Fibroblast of skin of abdomen (primary cell): ENCODE results near the gene NINL. TPM values are rescaled to one million over a fixed set of nuclear protein-coding genes. Genes with fewer than 3 reads are reported as not detected.
"Not testable (repeated sequence)": the region's sequence is repeated elsewhere in the genome, so short reads cannot be mapped to it uniquely, and the experiment has no call there.

Source experiments
- DNase-seq: peaks from one replicate; pipeline ENCODE4 v3.0.0-alpha.2; 2013
- polyA plus RNA-seq, 2 experiments: library from polyadenylated mRNA; unstranded; fragments of 120-200 nt; gene quantifications; one replicate each; pipeline ENCODE4 v1.2.1, GENCODE V29; 2013; ENCODE audit not compliant: insufficient read length in 2 of 2

Gene NINL
- 13.6 TPM for polyA plus RNA-seq (2013, experiment 1 of 2; ENCODE audit: insufficient read length)
- polyA plus RNA-seq (2013, experiment 2 of 2; ENCODE audit: insufficient read length): 14.9 TPM

DNA sequence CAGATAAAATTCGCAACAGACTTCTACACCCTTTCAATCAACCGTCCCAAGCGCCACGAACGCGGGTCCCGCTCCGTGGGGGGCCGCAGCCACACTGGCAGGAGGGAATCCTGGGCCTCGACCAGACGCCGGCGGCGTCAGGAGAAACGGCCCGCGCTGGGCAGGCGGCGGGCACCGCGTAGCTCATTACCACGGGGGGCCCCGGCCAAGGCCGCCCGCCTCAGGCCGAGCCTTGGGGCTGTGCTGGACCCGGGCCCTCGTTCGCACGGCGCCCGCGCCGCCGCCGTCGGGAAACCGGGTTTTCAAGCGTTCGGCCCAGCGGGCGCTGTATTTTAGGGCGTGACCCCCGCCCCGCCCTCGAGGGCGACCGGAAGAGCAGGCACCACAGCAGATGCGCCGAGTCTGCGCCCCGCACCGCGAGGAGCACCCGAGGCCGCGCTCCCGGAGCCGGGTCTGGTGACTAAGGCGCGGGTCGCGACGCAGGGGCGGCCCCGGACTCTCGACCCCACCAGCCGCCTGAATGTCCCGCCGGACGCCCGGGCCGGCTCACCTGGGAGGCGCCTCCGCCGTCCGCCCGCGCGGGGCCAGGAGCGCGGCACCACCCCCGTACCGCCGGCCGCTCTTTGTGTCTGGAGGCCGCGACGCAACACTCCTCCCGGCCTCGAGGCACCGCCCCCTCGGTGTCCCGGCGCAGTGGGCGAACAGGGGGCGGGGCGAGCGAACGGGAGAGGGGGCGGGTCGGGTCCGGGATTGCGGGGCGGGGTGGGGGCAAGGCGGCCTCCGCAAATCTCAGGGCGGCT is at the start of gene NINL:
Gene NINL (minus strand): TSS at position 627 of the 800 bp plus-strand sequence. CDS start 58,944 bp downstream, outside the sequence.
- DNase-seq: peak; percentile 78

DNA sequence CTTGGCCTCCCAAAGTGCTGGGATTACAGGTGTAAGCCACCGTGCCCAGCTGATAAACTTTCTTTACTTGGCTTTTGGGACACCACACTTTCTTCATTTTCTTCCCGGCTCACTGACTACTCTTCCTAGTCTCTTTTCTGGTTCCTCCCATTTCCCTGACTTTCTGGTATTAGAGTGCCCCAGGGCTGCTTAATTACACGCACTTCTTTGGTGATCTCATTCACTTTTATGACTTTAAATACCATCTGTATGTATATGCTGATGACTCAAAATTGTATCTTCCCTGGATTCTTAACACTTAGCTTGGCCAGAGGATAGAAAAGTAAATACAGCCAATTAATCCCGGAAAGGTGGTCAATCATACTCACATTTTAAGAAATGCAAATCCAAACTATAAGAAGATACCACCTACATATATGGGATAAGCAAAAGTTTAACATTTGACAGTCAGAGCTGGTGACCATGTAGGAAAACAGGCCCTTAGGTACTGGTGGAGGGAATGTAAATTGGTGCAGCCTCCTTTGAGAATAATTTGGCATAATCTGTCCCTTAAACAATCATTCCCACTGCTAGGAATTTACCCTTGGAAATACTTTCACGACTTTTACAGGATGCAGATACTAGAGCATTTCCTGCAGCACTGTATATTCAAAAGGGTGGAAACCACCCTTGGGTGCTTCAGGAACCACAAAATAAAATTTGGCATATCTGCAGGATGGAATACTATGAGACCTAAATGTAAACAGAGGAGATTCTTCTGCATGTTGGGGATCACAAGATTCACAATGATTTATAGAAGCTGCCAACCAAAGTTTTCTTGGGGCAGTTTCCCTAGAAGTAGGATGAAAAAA is 47.8 kb upstream of the NINL start:
- DNase-seq: peak; percentile 28

DNA sequence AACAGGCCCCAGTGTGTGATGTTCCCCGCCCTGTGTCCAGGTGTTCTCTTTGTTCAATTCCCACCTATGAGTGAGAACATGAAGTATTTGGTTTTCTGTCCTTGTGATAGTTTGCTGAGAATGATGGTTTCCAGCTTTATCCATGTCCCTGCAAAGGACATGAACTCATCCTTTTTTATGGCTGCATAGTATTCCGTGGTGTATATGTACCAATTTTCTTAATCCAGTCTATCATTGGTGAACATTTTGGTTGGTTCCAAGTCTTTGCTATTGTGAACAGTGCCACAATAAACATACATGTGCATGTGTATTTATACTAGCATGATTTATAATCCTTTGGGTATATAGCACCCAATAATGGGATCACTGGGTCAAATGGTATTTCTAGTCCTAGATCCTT is 45.3 kb upstream of the NINL start:
- DNase-seq: not testable (repeated sequence)

DNA sequence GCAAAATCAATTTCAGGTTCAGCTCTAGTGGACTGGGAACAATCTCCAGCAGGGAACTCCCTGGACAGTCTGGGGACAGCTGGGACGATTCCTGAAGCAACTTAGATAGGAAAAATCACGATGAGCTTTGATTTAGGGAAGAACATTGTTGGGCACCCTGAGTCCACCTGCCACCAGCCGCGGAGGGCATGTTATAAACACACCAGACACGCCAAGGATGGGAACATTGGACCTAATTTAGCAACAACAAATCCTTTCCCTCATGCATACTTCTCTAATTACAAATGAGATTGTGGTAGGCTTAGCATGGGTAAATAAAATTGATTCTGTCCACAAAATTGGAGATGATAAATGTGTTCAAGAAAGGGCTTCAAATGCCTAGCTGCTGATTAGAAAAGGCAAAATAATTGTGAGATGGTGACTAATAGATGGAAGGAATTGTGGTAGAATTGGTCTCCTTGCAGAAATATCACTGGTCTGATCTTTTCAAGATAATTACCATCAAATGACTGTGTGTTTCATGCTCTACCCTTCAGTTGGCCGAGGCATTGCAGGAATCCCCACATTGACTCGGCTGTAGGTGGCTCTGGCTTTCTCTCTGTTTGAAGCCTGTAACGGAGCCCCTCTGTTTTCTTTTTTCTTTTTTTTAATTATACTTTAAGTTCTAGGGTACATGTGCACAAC is 44.6 kb upstream of the NINL start:
- no peak for DNase-seq

DNA sequence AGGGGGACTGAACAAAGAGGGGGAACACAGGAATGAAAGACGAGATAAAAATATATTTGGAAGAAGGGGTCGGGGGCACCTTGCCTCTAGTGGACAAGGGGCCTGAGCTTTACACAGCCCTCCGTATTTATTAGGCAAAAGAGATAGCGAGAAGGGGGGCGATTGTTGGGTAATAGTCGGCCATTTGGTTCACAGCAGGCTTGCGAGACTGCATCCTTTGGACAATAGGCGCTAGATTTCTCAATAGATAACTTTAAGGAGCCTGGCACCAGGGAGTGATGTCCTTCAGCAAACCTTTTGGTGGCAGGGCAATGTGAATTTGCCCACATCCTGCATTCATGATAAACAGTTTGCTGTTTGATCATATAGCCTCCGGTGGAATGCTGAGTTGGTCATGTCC is 41.4 kb upstream of the NINL start:
- no peak for DNase-seq

DNA sequence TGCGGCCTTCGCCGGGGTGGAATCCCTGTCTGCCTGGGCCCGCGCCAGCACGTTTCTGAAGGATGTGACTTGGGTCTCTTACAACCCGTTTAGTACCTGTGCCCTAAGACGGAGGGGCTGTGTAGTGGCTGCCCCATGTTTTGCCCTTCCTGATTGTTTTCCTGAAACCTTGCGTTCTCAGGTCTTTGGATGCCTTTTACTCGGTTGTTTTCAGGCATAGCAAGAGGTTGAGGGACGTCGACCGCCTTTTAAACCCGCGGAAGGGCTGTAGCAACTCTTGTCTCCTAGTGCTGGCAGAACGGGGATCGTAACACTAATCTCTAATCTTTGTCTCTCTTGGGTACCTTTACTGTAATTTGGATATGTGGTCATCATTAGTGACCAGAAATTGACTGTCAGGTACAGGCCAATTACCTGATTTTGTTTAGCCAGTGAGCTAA is 39.2 kb upstream of the NINL start:
- DNase-seq: no peak

DNA sequence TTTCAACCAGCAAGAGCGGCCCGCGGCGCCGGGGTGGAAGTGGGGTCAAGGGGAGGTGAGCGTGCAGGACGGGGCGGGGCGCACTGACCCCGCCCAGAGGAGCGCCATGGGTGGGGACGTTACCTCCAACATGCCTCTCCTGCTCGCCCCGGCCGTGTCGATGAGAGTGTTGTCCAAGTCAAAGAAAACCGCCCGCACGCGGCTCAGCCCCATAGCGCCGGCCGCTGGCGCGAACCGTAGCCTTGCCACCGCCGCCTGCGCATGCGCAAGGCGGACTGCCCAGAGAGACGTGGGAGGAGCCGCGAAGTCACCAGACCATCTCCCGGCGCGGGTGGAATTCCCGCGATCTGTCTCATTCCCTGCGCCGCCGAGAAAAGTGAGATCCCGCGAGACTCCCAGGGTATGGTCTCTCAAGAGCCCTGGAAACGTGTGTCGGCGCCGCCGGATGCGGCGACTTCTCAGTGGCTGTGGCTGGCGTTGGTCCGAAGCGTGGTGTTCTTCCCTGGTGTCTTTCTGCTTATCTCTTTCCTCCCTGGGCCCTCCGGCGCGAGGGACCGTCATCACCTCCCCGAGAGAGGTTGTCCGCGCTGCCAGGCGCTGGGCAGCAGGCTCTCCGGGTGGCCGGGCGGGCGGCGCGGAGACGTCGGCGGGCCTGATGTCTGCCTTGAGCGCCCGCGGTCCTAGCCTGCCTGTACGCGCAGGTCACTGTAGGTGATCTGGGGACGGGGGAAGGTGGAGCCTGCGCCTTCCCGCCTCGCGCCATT is 38.6 kb upstream of the NINL start, which contains the start of gene NANP:
Gene NANP (minus strand): TSS at position 279 of the 764 bp plus-strand sequence. CDS start 66 bp downstream, at position 213.
- DNase-seq: peak; percentile 99

DNA sequence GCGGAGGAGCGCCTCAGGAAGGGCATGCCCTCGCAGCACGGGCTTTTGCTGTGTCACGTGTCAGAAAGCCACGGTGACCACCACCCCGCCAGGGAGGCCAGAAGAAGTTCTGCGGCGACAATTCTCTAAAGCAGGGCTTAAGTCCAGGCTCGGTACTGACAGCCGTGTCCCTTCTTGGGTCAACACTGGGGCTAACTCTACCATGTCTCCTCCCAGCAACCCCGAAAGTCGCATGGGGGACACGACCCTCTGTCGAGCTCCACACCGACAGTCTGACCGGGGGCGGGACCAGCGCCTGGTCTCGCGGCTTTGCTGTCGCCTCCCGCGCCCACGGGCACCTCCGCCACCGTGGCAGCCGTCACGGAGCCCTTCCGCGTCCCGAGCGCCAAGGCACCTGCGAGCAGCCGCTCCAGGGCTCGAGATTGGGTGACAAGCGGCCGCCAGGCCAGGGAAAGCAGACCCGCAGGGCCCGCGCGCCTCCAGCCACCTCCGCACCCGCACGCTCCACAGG is 37.9 kb upstream of the NINL start:
- no peak for DNase-seq

DNA sequence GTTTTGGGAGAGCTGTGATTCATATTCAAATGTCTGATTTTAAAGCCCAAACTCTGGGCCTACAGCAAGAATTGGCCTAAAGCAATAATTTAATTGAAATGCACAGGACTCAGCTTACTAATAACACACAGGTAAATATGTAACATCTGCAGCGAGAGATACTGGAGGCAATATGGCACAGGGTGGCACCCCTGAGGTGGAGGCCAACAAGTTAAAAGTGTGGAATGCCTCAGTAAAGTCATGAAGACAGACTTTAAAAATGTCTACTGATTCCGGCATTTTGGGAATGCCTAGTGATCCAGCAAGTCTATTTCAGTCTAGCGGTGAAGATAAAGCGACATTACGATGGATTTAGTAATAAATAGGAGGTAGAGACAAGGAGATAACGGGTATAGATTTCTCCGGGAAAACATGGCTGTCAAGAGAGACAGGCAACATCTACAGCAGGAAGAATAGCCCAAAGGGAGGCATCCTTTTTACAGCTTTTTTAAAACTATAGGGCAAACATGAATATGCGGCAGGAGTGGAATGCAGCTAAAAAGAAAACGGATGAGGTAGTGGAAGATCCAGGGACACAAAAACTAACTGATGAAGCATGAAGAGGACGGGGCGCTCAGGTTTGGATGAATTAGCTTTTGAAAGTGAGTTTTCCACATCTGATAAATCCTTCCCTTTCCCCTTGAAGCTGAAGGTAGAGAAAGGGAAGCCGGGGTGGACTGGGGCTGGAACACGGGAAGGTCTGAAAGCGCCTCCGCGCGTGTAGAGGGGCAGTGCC is 37.3 kb upstream of the NINL start:
- DNase-seq: peak; percentile 14

DNA sequence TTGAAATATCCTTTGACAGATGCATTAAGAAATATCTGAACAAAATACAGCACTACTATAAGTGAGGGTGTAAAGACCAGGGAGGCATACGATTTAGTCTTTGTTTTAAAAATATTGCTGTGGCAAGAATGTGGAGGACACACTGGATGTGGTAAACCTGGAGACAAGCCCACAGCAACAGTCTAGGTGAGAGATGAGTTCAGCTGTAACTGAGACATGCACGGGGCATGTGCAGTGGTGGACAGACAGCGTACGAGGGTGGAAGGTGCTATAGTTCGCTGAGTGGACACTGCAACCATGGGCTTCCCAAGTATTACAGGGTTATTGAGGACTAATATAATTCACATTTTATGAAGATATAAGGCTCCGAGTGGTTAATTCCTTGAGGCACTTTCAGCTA is 36.7 kb upstream of the NINL start:
- DNase-seq: no peak

DNA sequence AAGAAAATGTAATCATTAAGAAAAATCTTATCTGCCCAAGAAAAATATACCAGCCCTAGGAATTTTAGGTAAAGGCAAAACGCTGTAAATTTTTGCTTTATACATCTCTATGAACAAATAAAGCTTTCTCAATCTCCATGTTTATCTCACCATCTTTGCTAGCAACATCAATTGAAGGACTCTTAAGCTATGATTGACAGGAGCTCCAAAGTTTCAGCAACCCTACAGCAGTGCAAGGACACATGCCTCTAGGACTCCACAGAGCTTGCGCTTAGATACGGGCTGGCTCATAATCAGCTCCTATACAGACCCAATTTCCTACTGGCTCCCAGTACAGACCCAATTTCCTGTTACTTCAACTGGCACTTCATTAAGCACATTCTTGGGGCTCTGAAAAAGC is 34.2 kb upstream of the NINL start:
- DNase-seq: no peak

DNA sequence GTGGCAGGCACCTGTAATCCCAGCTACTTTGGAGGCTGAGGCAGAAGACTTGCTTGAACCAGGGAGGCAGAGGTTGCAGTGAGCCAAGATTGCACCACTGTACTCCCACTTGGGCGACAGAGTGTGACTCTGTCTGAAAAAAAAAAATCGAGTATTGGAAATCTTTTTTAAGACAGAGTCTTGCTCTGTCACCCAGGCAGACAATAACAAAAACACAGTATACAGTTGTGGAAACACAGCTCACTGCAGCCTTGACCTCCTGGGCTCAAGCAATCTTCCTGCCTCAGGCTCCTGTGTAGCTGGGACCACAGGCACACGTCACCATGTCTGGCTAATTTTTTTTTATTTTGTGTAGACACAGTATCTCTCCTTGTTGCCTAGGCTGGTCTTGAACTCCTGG is 23.4 kb upstream of the NINL start:
- DNase-seq: no peak

DNA sequence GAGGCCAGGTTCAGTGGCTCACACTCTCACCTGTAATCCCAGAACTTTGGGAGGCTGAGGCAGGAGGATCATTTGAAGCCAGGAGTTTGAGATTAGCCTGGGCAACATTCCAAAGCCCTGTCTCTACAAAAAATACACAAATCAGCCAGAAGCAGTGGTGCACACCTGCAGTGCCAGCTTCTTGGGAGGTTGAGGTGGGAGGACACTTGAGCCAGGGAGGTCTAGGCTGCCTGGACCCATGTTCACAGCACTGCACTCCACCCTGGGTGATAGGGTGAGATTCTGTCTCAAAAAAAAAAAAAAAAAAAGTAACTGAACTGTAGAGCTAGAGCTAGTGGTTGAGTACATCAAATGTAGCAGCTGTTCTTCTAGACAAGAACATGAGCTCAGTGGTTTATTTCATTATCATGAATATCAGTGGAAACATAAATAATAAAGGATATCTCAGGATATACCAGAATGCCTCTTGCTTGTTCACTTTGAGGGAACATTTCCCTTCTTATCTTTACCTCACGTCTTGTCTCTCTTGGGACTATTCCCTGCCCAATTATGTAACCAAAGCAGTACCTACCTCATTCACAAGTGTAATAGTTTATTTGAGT is 20.9 kb upstream of the NINL start:
- DNase-seq: no peak

DNA sequence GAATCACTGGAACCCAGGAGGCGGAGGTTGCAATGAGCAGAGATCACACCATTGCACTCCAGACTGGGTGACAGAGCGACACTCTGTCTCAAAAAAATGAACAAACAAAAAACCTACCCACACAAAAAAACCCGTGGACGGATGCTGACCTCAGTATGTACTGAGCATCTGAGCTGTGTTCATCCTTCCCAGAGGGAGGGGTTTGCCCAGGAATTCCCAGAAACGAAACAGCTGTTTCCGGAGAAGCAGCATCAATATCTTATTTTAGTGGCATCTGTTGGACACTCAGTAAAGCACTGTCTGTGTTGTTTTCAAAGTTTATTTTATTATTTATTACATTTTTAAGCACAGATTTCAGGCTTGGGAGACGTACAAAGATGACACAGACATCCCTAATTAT is 19.8 kb upstream of the NINL start:
- no peak for DNase-seq

DNA sequence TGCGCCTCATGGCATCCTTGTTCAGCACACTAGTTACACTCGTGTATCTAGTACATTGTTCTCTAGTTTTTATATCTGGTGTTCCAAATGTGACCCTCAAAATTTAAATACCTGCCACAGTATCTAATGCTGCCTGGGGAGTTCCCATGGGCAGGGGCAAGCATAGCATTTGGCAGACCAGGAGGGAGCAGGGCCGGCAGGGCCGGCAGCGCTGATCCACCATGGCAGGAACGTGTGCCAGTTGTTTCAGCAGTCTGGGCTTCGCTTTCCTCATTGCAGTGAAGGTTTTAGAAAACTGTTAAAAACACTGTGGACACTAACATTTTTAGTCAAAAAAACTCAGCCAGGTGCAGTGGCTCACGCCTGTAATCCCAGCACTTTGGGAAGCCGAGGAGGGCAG is 19.3 kb upstream of the NINL start:
- DNase-seq: no peak

DNA sequence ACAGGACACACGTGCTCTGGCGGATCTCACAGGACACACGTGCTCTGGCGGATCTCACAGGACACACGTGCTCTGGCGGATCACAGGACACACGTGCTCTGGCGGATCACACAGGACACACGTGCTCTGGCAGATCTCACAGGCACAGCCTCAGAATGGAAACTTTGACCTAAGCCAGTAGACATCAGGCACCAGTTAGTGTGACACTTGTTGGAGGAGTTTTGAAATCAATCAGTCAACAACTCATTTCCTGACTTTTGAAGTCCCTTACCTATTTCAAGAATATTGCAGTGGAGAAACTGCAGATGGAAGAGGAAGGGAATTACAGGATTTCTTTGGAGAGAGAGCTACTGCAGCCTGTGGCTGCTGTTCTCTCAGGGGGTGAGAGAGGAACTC is 17.6 kb upstream of the NINL start:
- DNase-seq: not testable (repeated sequence)

DNA sequence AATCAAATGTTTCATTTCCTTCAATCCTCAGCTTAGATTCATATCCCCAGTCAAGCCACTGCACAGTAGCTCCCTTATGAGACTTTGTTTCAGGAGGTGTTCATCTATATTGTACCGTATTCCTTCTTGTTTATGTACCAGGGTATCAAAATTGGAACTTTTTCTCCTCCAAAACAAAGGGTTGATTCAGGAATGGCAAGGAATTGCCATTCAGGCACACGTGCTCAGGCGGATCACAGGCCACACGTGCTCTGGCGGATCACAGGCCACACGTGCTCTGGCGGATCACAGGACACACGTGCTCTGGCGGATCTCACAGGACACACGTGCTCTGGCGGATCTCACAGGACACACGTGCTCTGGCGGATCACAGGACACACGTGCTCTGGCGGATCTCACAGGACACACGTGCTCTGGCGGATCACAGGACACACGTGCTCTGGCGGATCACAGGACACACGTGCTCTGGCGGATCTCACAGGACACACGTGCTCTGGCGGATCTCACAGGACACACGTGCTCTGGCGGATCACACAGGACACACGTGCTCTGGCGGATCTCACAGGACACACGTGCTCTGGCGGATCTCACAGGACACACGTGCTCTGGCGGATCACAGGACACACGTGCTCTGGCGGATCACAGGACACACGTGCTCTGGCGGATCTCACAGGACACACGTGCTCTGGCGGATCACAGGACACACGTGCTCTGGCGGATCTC is 17.0 kb upstream of the NINL start:
- not testable (repeated sequence) for DNase-seq

DNA sequence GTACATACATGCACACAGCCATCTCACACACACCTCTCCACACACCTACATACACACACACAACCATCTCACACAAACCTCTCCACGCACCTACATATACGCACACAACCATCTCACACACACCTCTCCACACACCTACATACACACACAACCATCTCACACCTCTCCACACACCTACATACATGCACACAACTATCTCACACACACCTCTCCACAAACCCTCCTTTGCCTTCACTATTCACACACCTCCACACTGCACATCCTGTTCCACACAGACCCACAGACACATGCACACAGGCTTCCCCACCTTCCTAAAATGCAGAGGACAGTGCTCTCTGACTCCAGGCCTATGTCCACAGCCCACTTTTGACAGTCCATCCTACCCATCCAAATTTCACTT is 16.3 kb upstream of the NINL start:
- DNase-seq: no peak

DNA sequence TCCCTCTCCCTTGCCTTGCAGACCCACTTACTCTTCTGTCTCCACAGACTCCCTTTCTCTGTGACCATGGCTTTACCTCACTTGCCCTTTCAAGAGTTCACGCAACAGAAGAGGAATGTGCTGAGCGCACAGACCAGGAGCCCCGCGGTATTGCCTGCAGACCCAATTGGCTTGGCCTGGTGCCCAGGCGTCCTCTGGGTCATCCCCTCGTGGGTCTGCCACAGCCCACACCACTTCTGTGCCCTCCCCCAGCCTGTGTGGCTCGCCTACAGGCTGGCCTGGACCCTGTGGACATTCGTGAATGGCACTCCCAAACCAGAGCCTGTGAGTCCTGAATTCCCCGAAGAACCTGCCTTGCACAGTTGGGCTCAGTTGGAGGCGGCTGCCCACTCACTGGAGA is 15.3 kb upstream of the NINL start:
- DNase-seq: no peak
